HCT116 (cell line): Measurements from ENCODE around the gene SLC15A3.

Experiments
- CTCF ChIP-seq, 3 experiments: fragments of 200-600 bp in 1 of 3; sonication (generic) in 1 of 3; IDR thresholded peaks in 2 of 3; conservative IDR thresholded peaks in 1 of 3; 2 replicates each; pipeline ENCODE4 v1.5.1; 2012 to 2017; ENCODE audit warnings: low read depth in 2 of 3, low read length in 2 of 3, antibody characterized with exemption in 1 of 3, borderline replicate concordance in 1 of 3, control low read depth in 1 of 3, mild to moderate bottlenecking in 1 of 3, mixed read lengths in 1 of 3, mixed run types in 1 of 3, moderate library complexity in 1 of 3; ENCODE audit not compliant: insufficient read depth in 1 of 3
- EGR1 ChIP-seq: IDR thresholded peaks from 2 replicates; pipeline ENCODE4 v1.6.1; 2012; ENCODE audit warnings: low read depth
- EZH2 ChIP-seq: fragments of 200-600 bp; sonication (generic); IDR thresholded peaks from 2 replicates; pipeline ENCODE4 v1.6.1; 2017; ENCODE audit warnings: antibody characterized with exemption, mixed run types
- EZH2phosphoT487 ChIP-seq: fragments of 200-600 bp; IDR thresholded peaks from 2 replicates; pipeline ENCODE4 v1.6.1; 2018; ENCODE audit warnings: antibody characterized with exemption, borderline replicate concordance
- JUND ChIP-seq: IDR thresholded peaks from 2 replicates; pipeline ENCODE4 v1.6.1; 2012
- MAX ChIP-seq: IDR thresholded peaks from 2 replicates; pipeline ENCODE4 v1.6.1; 2012
- POLR2A ChIP-seq: IDR thresholded peaks from 2 replicates; pipeline ENCODE4 v1.7.0; 2011; ENCODE audit warnings: borderline replicate concordance; ENCODE audit not compliant: insufficient read depth, insufficient read length; ENCODE audit errors: extremely low read depth
- POLR2AphosphoS5 ChIP-seq: IDR thresholded peaks from 2 replicates; pipeline ENCODE4 v1.6.1; 2011; ENCODE audit warnings: mild to moderate bottlenecking, low read depth, low read length, moderate library complexity
- REST ChIP-seq: IDR thresholded peaks from 2 replicates; pipeline ENCODE4 v1.6.1; 2012; ENCODE audit warnings: low read depth
- YY1 ChIP-seq: IDR thresholded peaks from 2 replicates; pipeline ENCODE4 v1.6.1; 2011; ENCODE audit warnings: low read length, low read depth, moderate library complexity, mild to moderate bottlenecking; ENCODE audit not compliant: insufficient replicate concordance; ENCODE audit errors: extremely low read depth
- ZBTB33 ChIP-seq: IDR thresholded peaks from 2 replicates; pipeline ENCODE4 v1.6.1; 2011; ENCODE audit warnings: mild to moderate bottlenecking, low read length, moderate library complexity; ENCODE audit not compliant: insufficient replicate concordance; ENCODE audit errors: extremely low read depth
- ZNF274 ChIP-seq: fragments of 200-500 bp; sonication (Bioruptor generic); IDR thresholded peaks from 2 replicates; pipeline ENCODE4 v1.6.1; 2014; ENCODE audit warnings: mild to moderate bottlenecking, low read depth, low read length, inconsistent platforms

GRCh38 chr11:60926500-60926899 lies 25.5 kb downstream of the SLC15A3 start:
- no peak for TF ChIP-seq EZH2
- TF ChIP-seq ZNF274: no peak
- TF ChIP-seq EGR1: no peak
- TF ChIP-seq POLR2A: no peak
- TF ChIP-seq YY1: no peak
- no peak for TF ChIP-seq EZH2phosphoT487
- TF ChIP-seq CTCF (IDR thresholded peaks at IDR 0.05 in 2 of 3, conservative IDR thresholded peaks at IDR 0.05 in 1 of 3; ENCODE audit: borderline replicate concordance in 1 of 3, insufficient read depth in 1 of 3, low read depth in 2 of 3, low read length in 2 of 3): no peak
- TF ChIP-seq MAX: no peak
- no peak for TF ChIP-seq POLR2AphosphoS5
- no peak for TF ChIP-seq ZBTB33
- TF ChIP-seq REST: no peak
- no peak for TF ChIP-seq JUND
